ENCODE measurements around the gene CLMP. TPM values are rescaled to one million over a fixed set of nuclear protein-coding genes. Genes with fewer than 3 reads are reported as not detected.
"Not testable (repeated sequence)": the region's sequence is repeated elsewhere in the genome, so short reads cannot be mapped to it uniquely, and the experiment has no call there.

The CLMP gene
- total and polyA plus RNA-seq, 3 experiments from 2014 or later: 0.07 to 0.31 (median 0.09) TPM

GRCh38 chr11:123087657-123088056, 107.4 kb downstream of the CLMP start:
- Histone ChIP-seq H3K27ac (ENCODE audit: low read depth, low read length) (peak overlapping the region; percentile 47), H3K4me1 (ENCODE audit: insufficient read depth, low read length) (peaks cover 49% of the 10 kb centered on the region), H3K4me3 (ENCODE audit: low read length) (peak overlapping the region; percentile 34)
- not testable (repeated sequence) for H3K36me3 Mint-ChIP-seq; H3K36me3 ChIP-seq (ENCODE audit: insufficient read depth, low read length); H3K9me3 ChIP-seq (ENCODE audit: low read length); H3K27me3 ChIP-seq (ENCODE audit: insufficient read depth, low read length, poor library complexity, severe bottlenecking); H3K9me3 Mint-ChIP-seq; H3K27me3 Mint-ChIP-seq
- Mint-ChIP-seq H3K4me1 (peaks cover 42 to 73% (median 66%) of the 10 kb centered on the region in 3 donors), H3K4me3 (peak overlapping the region; percentile 50 to 86 (median 72)), H3K27ac (peak overlapping the region; percentile 88 to 97 (median 92))
- DNase-seq: peak in 3 of 5 donors; percentile 43 to 57 (median 52)
- ChIA-PET CTCF (interaction anchor here (0.7 to 16.3 kb wide), 6 partner anchors 14 to 63 kb away, joined by 3 to 184 read pairs (median 10); partner anchors contain the start of gene HSPA8), POLR2A (interaction anchor here (0.6 to 6.9 kb wide), 7 partner anchors 8 to 31 kb away, joined by 5 to 73 read pairs (median 9); partner anchors contain the start of gene HSPA8)

GRCh38 chr11:123086305-123086704, 108.7 kb downstream of the CLMP start:
- Histone ChIP-seq H3K36me3 (ENCODE audit: insufficient read depth, low read length) (no peaks in the 10 kb centered on the region), H3K27ac (ENCODE audit: low read depth, low read length) (no peak overlapping the region), H3K9me3 (ENCODE audit: low read length) (no peaks in the 10 kb centered on the region), H3K4me3 (ENCODE audit: low read length) (no peak overlapping the region), H3K4me1 (ENCODE audit: insufficient read depth, low read length) (peaks cover 49% of the 10 kb centered on the region), H3K27me3 (ENCODE audit: insufficient read depth, low read length, poor library complexity, severe bottlenecking) (no peaks in the 10 kb centered on the region)
- ChIA-PET CTCF (interaction anchor here (2.2 to 16.3 kb wide), 3 partner anchors 17 to 26 kb away, joined by 9 to 184 read pairs (median 14); partner anchors contain the start of gene HSPA8), POLR2A (interaction anchor here (1.2 to 6.9 kb wide), 3 partner anchors 17 to 32 kb away, joined by 4 to 73 read pairs (median 22); partner anchors contain the start of gene HSPA8)
- no peak for DNase-seq
- H3K27me3 Mint-ChIP-seq: no peaks in the 10 kb centered on the region
- peaks cover 40 to 73% (median 59%) of the 10 kb centered on the region in 3 donors for H3K4me1 Mint-ChIP-seq
- peak overlapping the region; percentile 51 to 97 (median 88) for H3K27ac Mint-ChIP-seq
- H3K9me3 Mint-ChIP-seq: no peaks in the 10 kb centered on the region
- H3K36me3 Mint-ChIP-seq: peaks cover 0 to 9% (median 0%) of the 10 kb centered on the region in 3 donors
- H3K4me3 Mint-ChIP-seq: peak overlapping the region in 5 of 7 donors; percentile 33 to 62 (median 45)

GRCh38 chr11:123085497-123085896, 109.6 kb downstream of the CLMP start:
- no peaks in the 10 kb centered on the region for H3K9me3 ChIP-seq (ENCODE audit: low read length)
- Mint-ChIP-seq H3K9me3 (no peaks in the 10 kb centered on the region), H3K27me3 (no peaks in the 10 kb centered on the region), H3K4me1 (peaks cover 36 to 65% (median 51%) of the 10 kb centered on the region in 3 donors), H3K36me3 (peaks cover 0 to 9% (median 0%) of the 10 kb centered on the region in 3 donors), H3K4me3 (peak overlapping the region in 1 of 7 donors; percentile 54), H3K27ac (peak overlapping the region in 2 of 8 donors; percentile 27 to 50)
- CTCF ChIA-PET: interaction anchor here (0.7 to 16.3 kb wide), 4 partner anchors 17 to 26 kb away, joined by 3 to 184 read pairs (median 13); partner anchors contain the start of gene HSPA8
- no peaks in the 10 kb centered on the region for H3K27me3 ChIP-seq (ENCODE audit: insufficient read depth, low read length, poor library complexity, severe bottlenecking)
- POLR2A ChIA-PET: interaction anchor here (0.6 to 6.9 kb wide), 3 partner anchors 16 to 273 kb away, joined by 4 to 73 read pairs (median 22); partner anchors contain the start of gene HSPA8
- H3K27ac ChIP-seq (ENCODE audit: low read depth, low read length): no peak overlapping the region
- peaks cover 49% of the 10 kb centered on the region for H3K4me1 ChIP-seq (ENCODE audit: insufficient read depth, low read length)
- H3K36me3 ChIP-seq (ENCODE audit: insufficient read depth, low read length): no peaks in the 10 kb centered on the region
- H3K4me3 ChIP-seq (ENCODE audit: low read length): no peak overlapping the region
- DNase-seq: no peak

GRCh38 chr11:123084454-123084853, 110.6 kb downstream of the CLMP start:
- Mint-ChIP-seq H3K4me1 (peaks cover 38 to 66% (median 48%) of the 10 kb centered on the region in 3 donors), H3K27ac (peak overlapping the region in 6 of 8 donors; percentile 20 to 73 (median 58))

GRCh38 chr11:123083623-123084029, 111.4 kb downstream of the CLMP start:
- POLR2A ChIA-PET: interaction anchor here (0.9 to 6.9 kb wide), 3 partner anchors 11 to 21 kb away, joined by 3 to 73 read pairs (median 3); partner anchors contain the start of gene HSPA8
- CTCF ChIA-PET: interaction anchor here (1.3 to 16.3 kb wide), 5 partner anchors 12 to 28 kb away, joined by 3 to 184 read pairs (median 7); partner anchors contain the start of gene HSPA8
- H3K4me3 Mint-ChIP-seq: peak overlapping the region; percentile 23 to 76 (median 57)

More at GRCh38 chr11:123084454-123084853, 110.6 kb downstream of the CLMP start:
- Histone ChIP-seq H3K27me3 (ENCODE audit: insufficient read depth, low read length, poor library complexity, severe bottlenecking) (no peaks in the 10 kb centered on the region), H3K4me1 (ENCODE audit: insufficient read depth, low read length) (peaks cover 49% of the 10 kb centered on the region), H3K27ac (ENCODE audit: low read depth, low read length) (no peak overlapping the region), H3K9me3 (ENCODE audit: low read length) (no peaks in the 10 kb centered on the region), H3K4me3 (ENCODE audit: low read length) (no peak overlapping the region), H3K36me3 (ENCODE audit: insufficient read depth, low read length) (no peaks in the 10 kb centered on the region)
- Mint-ChIP-seq H3K4me3 (no peak overlapping the region), H3K9me3 (no peaks in the 10 kb centered on the region), H3K27me3 (no peaks in the 10 kb centered on the region), H3K36me3 (peaks cover 0 to 9% (median 0%) of the 10 kb centered on the region in 3 donors)
- ChIA-PET POLR2A (interaction anchor here (0.6 to 6.9 kb wide), 3 partner anchors 14 to 22 kb away, joined by 3 to 73 read pairs (median 4); partner anchors contain the start of gene HSPA8), CTCF (interaction anchor here (2.9 to 16.3 kb wide), 2 partner anchors 18 to 24 kb away, joined by 12 to 184 read pairs; partner anchors contain the start of gene HSPA8)
- no peak for DNase-seq

GRCh38 chr11:123082977-123083376, 112.1 kb downstream of the CLMP start:
- Histone ChIP-seq H3K36me3 (ENCODE audit: insufficient read depth, low read length) (no peaks in the 10 kb centered on the region), H3K4me1 (ENCODE audit: insufficient read depth, low read length) (peaks cover 42% of the 10 kb centered on the region), H3K9me3 (ENCODE audit: low read length) (no peaks in the 10 kb centered on the region), H3K27ac (ENCODE audit: low read depth, low read length) (no peak overlapping the region), H3K4me3 (ENCODE audit: low read length) (peak overlapping the region; percentile 5), H3K27me3 (ENCODE audit: insufficient read depth, low read length, poor library complexity, severe bottlenecking) (no peaks in the 10 kb centered on the region)
- H3K9me3 Mint-ChIP-seq: no peaks in the 10 kb centered on the region
- H3K4me3 Mint-ChIP-seq: peak overlapping the region in 6 of 7 donors; percentile 14 to 76 (median 58)
- ChIA-PET CTCF (interaction anchor here (1.3 to 16.3 kb wide), 5 partner anchors 11 to 29 kb away, joined by 3 to 184 read pairs (median 7); partner anchors contain the start of gene HSPA8), POLR2A (interaction anchor here (0.5 to 6.9 kb wide), 5 partner anchors 10 to 179 kb away, joined by 3 to 73 read pairs (median 3); partner anchors contain the start of gene HSPA8)
- H3K27me3 Mint-ChIP-seq: no peaks in the 10 kb centered on the region
- H3K27ac Mint-ChIP-seq: peak overlapping the region; percentile 50 to 88 (median 72)
- H3K4me1 Mint-ChIP-seq: peaks cover 32 to 54% (median 36%) of the 10 kb centered on the region in 3 donors
- H3K36me3 Mint-ChIP-seq: peaks cover 0 to 9% (median 0%) of the 10 kb centered on the region in 3 donors
- no peak for DNase-seq

More at GRCh38 chr11:123083623-123084029, 111.4 kb downstream of the CLMP start:
- peak in 4 of 5 donors; percentile 45 to 84 (median 52) for DNase-seq
- H3K9me3 Mint-ChIP-seq: no peaks in the 10 kb centered on the region
- H3K36me3 Mint-ChIP-seq: peaks cover 0 to 9% (median 0%) of the 10 kb centered on the region in 3 donors
- no peak overlapping the region for H3K27ac ChIP-seq (ENCODE audit: low read depth, low read length)
- H3K27me3 Mint-ChIP-seq: no peaks in the 10 kb centered on the region
- H3K4me3 ChIP-seq (ENCODE audit: low read length): peak overlapping the region; percentile 20
- H3K9me3 ChIP-seq (ENCODE audit: low read length): no peaks in the 10 kb centered on the region
- no peaks in the 10 kb centered on the region for H3K27me3 ChIP-seq (ENCODE audit: insufficient read depth, low read length, poor library complexity, severe bottlenecking)
- H3K4me1 Mint-ChIP-seq: peaks cover 37 to 60% (median 43%) of the 10 kb centered on the region in 3 donors
- H3K27ac Mint-ChIP-seq: peak overlapping the region; percentile 68 to 91 (median 78)
- peaks cover 48% of the 10 kb centered on the region for H3K4me1 ChIP-seq (ENCODE audit: insufficient read depth, low read length)
- no peaks in the 10 kb centered on the region for H3K36me3 ChIP-seq (ENCODE audit: insufficient read depth, low read length)

- POLR2A ChIA-PET: no interaction called here
Observed at GRCh38 chr11:123080015-123080414, 115.0 kb downstream of the CLMP start.

More at GRCh38 chr11:123080015-123080414, 115.0 kb downstream of the CLMP start:
- peak overlapping the region in 1 of 8 donors; percentile 42 for H3K27ac Mint-ChIP-seq
- Histone ChIP-seq H3K4me1 (ENCODE audit: insufficient read depth, low read length) (peaks cover 13% of the 10 kb centered on the region), H3K36me3 (ENCODE audit: insufficient read depth, low read length) (no peaks in the 10 kb centered on the region), H3K4me3 (ENCODE audit: low read length) (no peak overlapping the region), H3K27ac (ENCODE audit: low read depth, low read length) (no peak overlapping the region), H3K9me3 (ENCODE audit: low read length) (no peaks in the 10 kb centered on the region), H3K27me3 (ENCODE audit: insufficient read depth, low read length, poor library complexity, severe bottlenecking) (no peaks in the 10 kb centered on the region)
- DNase-seq: no peak
- CTCF ChIA-PET: interaction anchor here (0.8 to 16.3 kb wide), 4 partner anchors 8 to 31 kb away, joined by 3 to 184 read pairs (median 5); partner anchors contain the start of gene HSPA8
- H3K4me1 Mint-ChIP-seq: peaks cover 19 to 36% (median 23%) of the 10 kb centered on the region in 3 donors
- peaks cover 0 to 2% of the 10 kb centered on the region in 2 donors for H3K27me3 Mint-ChIP-seq
- H3K4me3 Mint-ChIP-seq: no peak overlapping the region
- H3K9me3 Mint-ChIP-seq: no peaks in the 10 kb centered on the region
- H3K36me3 Mint-ChIP-seq: peaks cover 0 to 9% (median 4%) of the 10 kb centered on the region in 3 donors

Measured in CD8-positive, alpha-beta memory T cell (primary cell).